HEK293 (cell line): ENCODE measurements around the gene CAB39.

ENCODE experiments used
- CTCF ChIA-PET: fragments of 350-600 bp; formaldehyde crosslinking; extraction: SDS; loops from one replicate; lab custom pipeline; 2021; ENCODE audit warnings: antibody characterized with exemption; lab: Yijun Ruan, JAX
- POLR2A ChIA-PET: fragments of 300-600 bp; formaldehyde crosslinking; extraction: SDS; loops from one replicate; lab custom pipeline; 2020; ENCODE audit warnings: antibody characterized with exemption, inconsistent platforms; lab: Yijun Ruan, JAX
- H3K27ac ChIP-seq: fragments of 200-500 bp; sonication (Bioruptor generic); 2 replicates; pipeline ENCODE4 v1.5.1; 2014; ENCODE audit warnings: low read depth, low read length, control low read depth, inconsistent platforms; ENCODE audit errors: extremely low read depth
- H3K36me3 ChIP-seq, 2 experiments: fragments of 200-500 bp in 1 of 2; sonication (Bioruptor generic) in 1 of 2; 1 replicate in 1 of 2; 2 replicates in 1 of 2; pipeline ENCODE4 v1.5.1; 2014 to 2017; ENCODE audit warnings: inconsistent platforms in 2 of 2, low read length in 2 of 2; ENCODE audit not compliant: control insufficient read depth in 2 of 2, insufficient read depth in 1 of 2
- H3K4me1 ChIP-seq: fragments of 200-500 bp; sonication (Bioruptor generic); 2 replicates; pipeline ENCODE4 v1.5.1; 2014; ENCODE audit warnings: mild to moderate bottlenecking, low read length, inconsistent platforms; ENCODE audit not compliant: control insufficient read depth, insufficient read depth
- H3K4me3 ChIP-seq: 2 replicates; pipeline ENCODE4 v1.5.1; 2011; ENCODE audit warnings: low read depth, mild to moderate bottlenecking, control low read depth, low read length, moderate library complexity
- H3K9me3 ChIP-seq: fragments of 200-500 bp; sonication (Bioruptor generic); 2 replicates; pipeline ENCODE4 v1.5.1; 2014; ENCODE audit warnings: low read depth, low read length, inconsistent platforms; ENCODE audit not compliant: control insufficient read depth, insufficient read depth
- EGR2 ChIP-seq: fragments of 450-650 bp; formaldehyde crosslinking; IDR thresholded peaks from 2 replicates; pipeline ENCODE4 v1.5.1; 2016; ENCODE audit warnings: low read depth, missing biosample characterization, missing genetic modification characterization
- KLF16 ChIP-seq: fragments of 450-650 bp; formaldehyde crosslinking; IDR thresholded peaks from 2 replicates; pipeline ENCODE4 v1.5.1; 2017; ENCODE audit warnings: missing biosample characterization, missing genetic modification characterization
- KLF17 ChIP-seq: fragments of 450-650 bp; formaldehyde crosslinking; IDR thresholded peaks from 2 replicates; pipeline ENCODE4 v1.5.1; 2016; ENCODE audit warnings: missing biosample characterization, missing genetic modification characterization
- KLF7 ChIP-seq: fragments of 450-650 bp; formaldehyde crosslinking; IDR thresholded peaks from 2 replicates; pipeline ENCODE4 v1.5.1; 2016; ENCODE audit warnings: missing biosample characterization, missing genetic modification characterization, borderline replicate concordance
- PRDM10 ChIP-seq: fragments of 450-650 bp; formaldehyde crosslinking; IDR thresholded peaks from 2 replicates; pipeline ENCODE4 v1.5.1; 2016; ENCODE audit warnings: missing biosample characterization, missing genetic modification characterization
- TRIM28 ChIP-seq: IDR thresholded peaks from 2 replicates; pipeline ENCODE4 v1.6.1; 2011; ENCODE audit warnings: low read length, control low read depth, borderline replicate concordance
- YY1 ChIP-seq: fragments of 450-650 bp; formaldehyde crosslinking; IDR thresholded peaks from 2 replicates; pipeline ENCODE4 v1.5.1; 2018; ENCODE audit warnings: missing biosample characterization, missing genetic modification characterization
- YY2 ChIP-seq: fragments of 450-650 bp; formaldehyde crosslinking; IDR thresholded peaks from 2 replicates; pipeline ENCODE4 v1.5.1; 2016; ENCODE audit warnings: missing biosample characterization, missing genetic modification characterization
- ZBTB1 ChIP-seq: fragments of 450-650 bp; formaldehyde crosslinking; IDR thresholded peaks from 2 replicates; pipeline ENCODE4 v1.5.1; 2016; ENCODE audit warnings: missing biosample characterization, missing genetic modification characterization
- ZBTB17 ChIP-seq: fragments of 450-650 bp; formaldehyde crosslinking; IDR thresholded peaks from 2 replicates; pipeline ENCODE4 v1.5.1; 2016; ENCODE audit warnings: missing biosample characterization, missing genetic modification characterization
- ZFHX2 ChIP-seq: fragments of 450-650 bp; formaldehyde crosslinking; conservative IDR thresholded peaks from 2 replicates; pipeline ENCODE4 v1.5.1; 2016; ENCODE audit warnings: missing biosample characterization, missing genetic modification characterization
- ZNF16 ChIP-seq: fragments of 450-650 bp; formaldehyde crosslinking; IDR thresholded peaks from 2 replicates; pipeline ENCODE4 v1.5.1; 2016; ENCODE audit warnings: low read depth, missing biosample characterization, missing genetic modification characterization
- ZNF24 ChIP-seq: fragments of 450-650 bp; formaldehyde crosslinking; IDR thresholded peaks from 2 replicates; pipeline ENCODE4 v1.5.1; 2016; ENCODE audit warnings: missing biosample characterization, missing genetic modification characterization
- ZNF335 ChIP-seq: fragments of 450-650 bp; formaldehyde crosslinking; conservative IDR thresholded peaks from 2 replicates; pipeline ENCODE4 v1.5.1; 2016; ENCODE audit warnings: missing biosample characterization, missing genetic modification characterization
- ZNF341 ChIP-seq: fragments of 450-650 bp; formaldehyde crosslinking; IDR thresholded peaks from 2 replicates; pipeline ENCODE4; 2016; ENCODE audit warnings: low read depth, missing biosample characterization, missing genetic modification characterization
- ZNF404 ChIP-seq: fragments of 450-650 bp; formaldehyde crosslinking; IDR thresholded peaks from 2 replicates; pipeline ENCODE4 v1.5.1; 2017; ENCODE audit warnings: missing biosample characterization, missing genetic modification characterization
- ZNF449 ChIP-seq: fragments of 450-650 bp; formaldehyde crosslinking; IDR thresholded peaks from 2 replicates; pipeline ENCODE4 v1.5.1; 2017; ENCODE audit warnings: missing biosample characterization, mild to moderate bottlenecking, missing genetic modification characterization, moderate library complexity
- ZNF488 ChIP-seq: fragments of 450-650 bp; formaldehyde crosslinking; IDR thresholded peaks from 2 replicates; pipeline ENCODE4 v1.5.1; 2016; ENCODE audit warnings: missing biosample characterization, missing genetic modification characterization
- ZNF514 ChIP-seq: fragments of 450-650 bp; formaldehyde crosslinking; IDR thresholded peaks from 2 replicates; pipeline ENCODE4 v1.5.1; 2016; ENCODE audit warnings: missing biosample characterization, missing genetic modification characterization
- ZNF530 ChIP-seq: fragments of 450-650 bp; formaldehyde crosslinking; IDR thresholded peaks from 2 replicates; pipeline ENCODE4 v1.5.1; 2016; ENCODE audit warnings: low read depth, missing biosample characterization, missing genetic modification characterization
- ZNF571 ChIP-seq: fragments of 450-650 bp; formaldehyde crosslinking; IDR thresholded peaks from 2 replicates; pipeline ENCODE4 v1.5.0; 2017; ENCODE audit warnings: missing biosample characterization, missing genetic modification characterization
- ZNF585B ChIP-seq: fragments of 450-650 bp; formaldehyde crosslinking; IDR thresholded peaks from 2 replicates; pipeline ENCODE4 v1.5.1; 2016; ENCODE audit warnings: missing biosample characterization, missing genetic modification characterization
- ZNF670 ChIP-seq: fragments of 450-650 bp; formaldehyde crosslinking; IDR thresholded peaks from 2 replicates; pipeline ENCODE4 v1.5.1; 2016; ENCODE audit warnings: missing biosample characterization, missing genetic modification characterization, low read depth
- ZNF768 ChIP-seq: fragments of 450-650 bp; formaldehyde crosslinking; IDR thresholded peaks from 2 replicates; pipeline ENCODE4 v1.5.1; 2018; ENCODE audit warnings: missing biosample characterization, mild to moderate bottlenecking, missing genetic modification characterization
- ZNF837 ChIP-seq: fragments of 450-650 bp; formaldehyde crosslinking; IDR thresholded peaks from 2 replicates; pipeline ENCODE4 v1.5.1; 2016; ENCODE audit warnings: missing biosample characterization, missing genetic modification characterization
- ZSCAN16 ChIP-seq: fragments of 450-650 bp; formaldehyde crosslinking; IDR thresholded peaks from 2 replicates; pipeline ENCODE4 v1.5.1; 2016; ENCODE audit warnings: missing biosample characterization, missing genetic modification characterization
- TF ChIP-seq, protein P1 (sequence below): fragments of 450-650 bp; formaldehyde crosslinking; IDR thresholded peaks from 2 replicates; pipeline ENCODE4 v1.5.1; 2016; ENCODE audit warnings: missing biosample characterization, missing genetic modification characterization

The CAB39 gene

DNA sequence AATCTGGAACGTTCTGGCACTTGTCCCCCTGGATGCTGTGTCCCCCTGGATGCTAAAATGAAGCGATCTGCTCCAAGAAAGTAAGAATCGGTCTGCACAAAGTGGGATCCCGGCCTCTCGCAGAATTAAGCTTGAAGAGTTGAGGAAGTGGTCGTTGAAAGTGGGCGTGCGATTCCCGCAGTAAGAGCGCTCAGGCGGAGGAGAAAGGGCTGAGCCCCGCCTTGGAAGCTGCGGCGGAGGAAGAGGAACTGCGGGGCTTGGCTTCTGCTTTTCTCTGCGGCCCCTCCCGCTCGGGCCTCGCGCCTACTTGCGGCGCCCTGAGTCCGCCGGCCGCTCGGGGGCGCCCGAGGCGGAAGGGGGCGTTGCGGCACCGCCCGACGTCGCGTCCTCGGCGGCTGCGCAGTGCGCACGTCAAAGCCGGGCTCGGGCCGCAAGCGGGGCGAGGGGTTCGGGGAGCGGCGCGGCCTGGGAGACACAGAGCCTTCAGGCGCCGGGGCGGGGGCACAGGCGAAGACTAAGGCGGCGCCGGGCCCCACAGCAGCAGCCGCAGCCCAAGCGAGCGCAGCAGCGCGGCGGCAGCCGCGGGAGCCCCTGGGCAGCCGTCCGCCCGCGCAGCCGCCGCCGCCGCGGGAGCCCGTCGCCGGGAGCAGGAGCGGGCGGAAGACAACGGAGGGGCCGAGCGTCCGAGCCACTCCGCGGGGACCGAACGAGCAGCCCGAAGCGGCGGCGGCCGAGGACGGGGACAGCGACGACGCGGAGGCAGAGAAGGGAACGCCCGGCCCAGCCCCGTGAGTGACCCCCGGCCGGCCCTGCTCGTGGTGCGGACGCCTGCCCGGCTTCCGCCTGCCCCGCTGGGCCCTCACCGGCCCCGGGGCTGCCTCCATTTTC, at the start of gene CAB39 (continued):
- no peak for TF ChIP-seq ZNF449 (tag by site-specific recombination)
- no peak for TF ChIP-seq ZNF768
- TF ChIP-seq ZNF24 (tag by site-specific recombination) = no peak
- peak; percentile 25; the same call in 1 of the 2 replicates for TF ChIP-seq TRIM28
- no peak for TF ChIP-seq ZNF670 (tag by site-specific recombination)
- TF ChIP-seq ZNF335 (tag by site-specific recombination) = peak; percentile 77
- TF ChIP-seq YY2 (tag by site-specific recombination) = no peak
- TF ChIP-seq ZBTB17 (tag by site-specific recombination) = peak; percentile 50
- TF ChIP-seq ZNF341 (tag by site-specific recombination) = peak; percentile 72
- TF ChIP-seq ZNF404 = no peak
- no peak for TF ChIP-seq ZNF571 (tag by site-specific recombination)
- no peak for TF ChIP-seq ZBTB1
- no peak for TF ChIP-seq KLF17 (tag by site-specific recombination)
- peak; percentile 76 for TF ChIP-seq PRDM10
- no peak for TF ChIP-seq ZNF837 (tag by site-specific recombination)
- no peak for TF ChIP-seq ZNF530 (tag by site-specific recombination)
- no peak for TF ChIP-seq KLF16
- TF ChIP-seq KLF7 (tag by site-specific recombination) = no peak
- TF ChIP-seq ZNF514 = no peak

DNA sequence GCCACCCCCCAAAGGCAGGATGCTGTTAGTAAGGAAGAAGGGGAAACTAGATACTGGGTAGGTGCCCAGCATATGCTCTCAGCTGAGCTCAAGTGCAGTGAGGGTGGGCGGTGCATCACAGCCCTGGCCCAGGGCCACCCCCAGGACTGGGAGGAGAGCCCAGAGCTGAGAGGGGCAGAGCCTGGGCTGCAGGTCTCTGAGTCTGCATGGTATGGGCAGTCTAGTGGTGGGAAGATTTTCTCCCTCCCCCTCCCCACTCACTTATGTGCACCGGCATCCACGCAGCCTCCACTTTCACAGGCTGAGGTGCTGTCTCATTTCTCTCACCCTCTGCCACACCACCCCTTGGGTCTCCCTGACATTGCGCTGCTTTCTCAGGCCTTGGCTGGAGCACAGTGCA, 48.5 kb upstream of the CAB39 start:
- Histone ChIP-seq H3K4me3 (no peak overlapping the region), H3K4me1 (no peaks in the 10 kb centered on the region), H3K9me3 (no peaks in the 10 kb centered on the region), H3K36me3 (no peaks in the 10 kb centered on the region), H3K27ac (no peak overlapping the region)
- CTCF ChIA-PET = interaction anchor here (1.4 kb wide), 1 partner anchor 134 kb away, joined by 3 read pairs; no protein-coding TSS in a partner anchor
- POLR2A ChIA-PET = no interaction called here
- TF ChIP-seq, protein P1, sequence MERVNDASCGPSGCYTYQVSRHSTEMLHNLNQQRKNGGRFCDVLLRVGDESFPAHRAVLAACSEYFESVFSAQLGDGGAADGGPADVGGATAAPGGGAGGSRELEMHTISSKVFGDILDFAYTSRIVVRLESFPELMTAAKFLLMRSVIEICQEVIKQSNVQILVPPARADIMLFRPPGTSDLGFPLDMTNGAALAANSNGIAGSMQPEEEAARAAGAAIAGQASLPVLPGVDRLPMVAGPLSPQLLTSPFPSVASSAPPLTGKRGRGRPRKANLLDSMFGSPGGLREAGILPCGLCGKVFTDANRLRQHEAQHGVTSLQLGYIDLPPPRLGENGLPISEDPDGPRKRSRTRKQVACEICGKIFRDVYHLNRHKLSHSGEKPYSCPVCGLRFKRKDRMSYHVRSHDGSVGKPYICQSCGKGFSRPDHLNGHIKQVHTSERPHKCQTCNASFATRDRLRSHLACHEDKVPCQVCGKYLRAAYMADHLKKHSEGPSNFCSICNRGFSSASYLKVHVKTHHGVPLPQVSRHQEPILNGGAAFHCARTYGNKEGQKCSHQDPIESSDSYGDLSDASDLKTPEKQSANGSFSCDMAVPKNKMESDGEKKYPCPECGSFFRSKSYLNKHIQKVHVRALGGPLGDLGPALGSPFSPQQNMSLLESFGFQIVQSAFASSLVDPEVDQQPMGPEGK (tag by site-specific recombination) = no peak
- peak; percentile 74 for TF ChIP-seq ZBTB17 (tag by site-specific recombination)
- TF ChIP-seq EGR2 (tag by site-specific recombination) = peak; percentile 53
- TF ChIP-seq YY1 (tag by site-specific recombination) = no peak
- TF ChIP-seq YY2 (tag by site-specific recombination) = no peak
- no peak for TF ChIP-seq ZNF488 (tag by site-specific recombination)
- peak; percentile 74 for TF ChIP-seq ZFHX2 (tag by site-specific recombination)
- TF ChIP-seq ZNF585B (tag by site-specific recombination) = no peak
- no peak for TF ChIP-seq ZNF16 (tag by site-specific recombination)
- no peak for TF ChIP-seq ZSCAN16 (tag by site-specific recombination)
- TF ChIP-seq, all 188 proteins: peak for 3
